Measurements from ENCODE around the gene SH3BP1.

SH3BP1 gene

DNA sequence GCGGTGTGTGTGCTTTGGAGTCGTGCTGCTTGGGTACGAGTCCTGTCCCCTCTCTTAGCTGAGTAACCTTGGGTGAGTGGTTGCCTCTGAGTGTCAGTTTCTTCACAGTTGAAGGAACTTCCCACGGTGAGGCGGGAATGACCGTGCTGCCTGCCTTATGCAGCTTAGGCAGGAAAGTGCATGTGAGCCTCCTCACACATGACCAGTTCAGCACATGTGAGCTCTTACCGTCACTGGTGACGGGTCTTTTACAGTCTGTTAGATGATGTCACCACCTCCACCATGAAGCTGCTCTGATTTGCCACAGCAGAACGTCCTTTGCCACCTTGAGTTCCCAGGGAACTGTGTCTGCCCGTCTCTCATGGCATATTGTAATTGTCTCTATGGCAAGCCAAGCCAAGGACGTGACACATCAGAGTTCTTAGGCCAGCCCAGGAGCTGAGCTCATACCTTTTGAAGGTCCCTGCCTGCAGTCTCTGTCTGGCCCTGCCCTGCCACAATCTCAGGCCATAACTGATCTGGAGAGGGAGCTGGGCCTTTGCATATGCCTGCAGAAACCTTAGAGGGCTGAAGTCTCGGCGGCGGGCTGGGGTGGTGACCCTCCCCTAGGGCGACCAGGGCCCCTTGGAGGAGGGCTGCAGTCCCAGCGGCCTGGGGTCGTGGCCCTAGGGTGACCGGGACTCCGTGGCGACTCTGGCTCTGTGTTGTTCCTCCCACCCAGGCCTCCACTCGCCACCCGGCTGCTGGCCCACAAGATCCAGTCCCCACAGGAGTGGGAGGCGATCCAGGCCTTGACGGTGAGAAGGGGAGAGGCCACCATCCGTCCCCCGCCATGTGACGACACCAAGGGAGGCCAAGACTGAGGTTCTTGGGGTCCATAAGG is 23.0 kb upstream of the SH3BP1 start:
- peak; percentile 46 to 68 (median 47) for DNase-seq

DNA sequence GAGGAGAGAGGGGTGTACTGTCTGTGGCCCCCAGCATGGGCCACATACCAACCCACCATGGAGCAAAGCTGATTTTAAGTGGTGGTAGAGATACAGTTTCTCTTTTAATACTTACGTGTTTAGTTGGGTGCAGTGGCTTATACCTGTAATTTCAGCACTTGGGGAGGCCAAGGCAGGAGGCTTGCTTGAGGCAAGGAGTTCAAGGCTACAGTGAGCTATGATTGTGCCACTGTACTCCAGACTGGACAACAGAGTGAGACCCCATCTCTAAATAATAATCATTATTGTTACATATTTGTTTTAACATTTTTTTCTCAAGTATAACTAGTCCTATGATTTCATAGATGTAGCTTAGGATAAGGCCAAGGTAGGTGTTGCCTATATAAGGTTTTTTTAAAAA is 22.0 kb upstream of the SH3BP1 start:
- DNase-seq: no peak

DNA sequence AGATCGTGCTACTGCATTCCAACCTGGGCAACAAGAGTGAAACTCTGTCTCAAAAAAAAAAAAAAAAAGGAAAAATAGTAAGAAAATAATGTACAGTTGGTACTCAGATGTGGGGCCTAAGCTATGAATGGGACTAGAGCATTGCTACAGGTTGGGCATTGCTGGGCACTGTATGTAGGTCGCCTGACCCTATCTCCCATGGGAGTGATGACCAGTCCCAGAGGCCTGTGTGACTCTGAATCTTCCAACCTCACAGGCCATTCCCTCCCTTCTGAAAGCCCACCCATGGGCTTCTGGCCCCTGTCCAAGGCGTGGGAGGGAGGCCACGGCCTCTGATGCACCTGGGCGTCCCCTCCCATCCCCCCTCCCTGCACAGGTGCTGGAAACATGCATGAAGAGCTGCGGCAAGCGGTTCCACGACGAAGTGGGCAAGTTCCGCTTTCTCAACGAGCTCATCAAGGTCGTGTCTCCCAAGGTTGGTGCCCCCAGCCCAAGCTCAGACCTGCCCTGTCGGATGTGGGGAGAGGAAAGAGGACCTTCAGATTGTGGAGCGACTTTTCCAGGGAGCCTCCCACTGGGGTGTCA is 21.3 kb upstream of the SH3BP1 start:
- no peak for DNase-seq

DNA sequence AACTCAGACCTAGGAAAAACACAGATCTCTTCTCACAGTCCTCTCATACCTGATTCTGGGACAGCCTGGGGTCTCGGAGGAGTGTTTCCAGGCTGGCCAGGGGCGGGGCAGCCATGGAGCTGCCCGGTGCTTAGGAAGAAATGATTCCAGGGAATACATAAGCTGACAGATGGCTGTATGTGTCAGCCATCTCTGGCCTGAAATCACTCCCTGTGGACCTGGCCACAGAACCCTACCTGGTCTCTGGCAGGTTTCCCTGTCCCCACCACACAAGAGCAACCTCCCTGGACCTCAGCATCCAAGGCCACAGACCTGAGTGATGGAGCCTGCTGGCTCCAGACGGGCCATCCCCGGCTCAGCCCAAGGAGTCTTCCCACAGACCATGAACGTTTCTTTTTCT is 20.8 kb upstream of the SH3BP1 start:
- no peak for DNase-seq

DNA sequence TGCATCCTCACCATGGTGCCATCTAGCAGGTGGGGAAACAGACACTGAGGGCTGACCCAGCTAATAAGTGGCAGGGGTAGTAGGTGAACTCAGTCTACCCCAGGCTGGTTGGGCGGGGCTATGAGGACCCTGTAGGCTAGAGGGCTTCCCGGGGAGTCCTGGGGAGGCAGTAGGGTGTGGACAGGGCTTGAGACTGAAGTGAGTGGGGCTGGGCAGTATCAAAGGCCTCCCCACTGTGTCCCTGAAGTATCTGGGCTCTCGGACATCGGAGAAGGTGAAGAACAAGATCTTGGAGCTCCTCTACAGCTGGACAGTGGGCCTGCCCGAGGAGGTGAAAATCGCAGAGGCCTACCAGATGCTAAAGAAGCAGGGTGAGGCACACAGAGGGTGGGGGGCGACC is 19.5 kb upstream of the SH3BP1 start:
- no peak for DNase-seq

DNA sequence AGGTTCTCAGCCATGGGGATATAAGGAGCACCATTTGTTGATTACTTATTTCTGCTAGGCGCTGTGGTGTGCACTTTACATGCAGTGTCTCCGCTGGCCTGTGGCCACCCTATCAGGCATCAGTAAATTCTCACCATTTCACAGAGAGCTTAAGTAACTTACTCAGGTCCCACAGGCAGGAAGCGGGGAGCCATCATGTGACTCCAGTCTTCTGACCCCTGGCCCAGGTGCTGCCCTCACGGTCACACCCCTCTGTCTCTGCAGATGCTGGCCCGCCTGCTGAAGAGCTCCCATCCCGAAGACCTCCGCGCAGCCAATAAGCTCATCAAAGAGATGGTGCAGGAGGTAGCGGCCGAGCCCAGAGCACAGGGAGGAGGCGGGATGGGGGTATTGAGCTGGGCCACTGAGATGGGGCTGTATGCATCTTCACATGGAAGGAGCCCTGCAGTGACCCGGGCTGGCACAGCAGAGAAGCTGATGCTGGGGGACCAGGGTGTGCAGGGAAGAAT is 18.1 kb upstream of the SH3BP1 start:
- no peak for DNase-seq

DNA sequence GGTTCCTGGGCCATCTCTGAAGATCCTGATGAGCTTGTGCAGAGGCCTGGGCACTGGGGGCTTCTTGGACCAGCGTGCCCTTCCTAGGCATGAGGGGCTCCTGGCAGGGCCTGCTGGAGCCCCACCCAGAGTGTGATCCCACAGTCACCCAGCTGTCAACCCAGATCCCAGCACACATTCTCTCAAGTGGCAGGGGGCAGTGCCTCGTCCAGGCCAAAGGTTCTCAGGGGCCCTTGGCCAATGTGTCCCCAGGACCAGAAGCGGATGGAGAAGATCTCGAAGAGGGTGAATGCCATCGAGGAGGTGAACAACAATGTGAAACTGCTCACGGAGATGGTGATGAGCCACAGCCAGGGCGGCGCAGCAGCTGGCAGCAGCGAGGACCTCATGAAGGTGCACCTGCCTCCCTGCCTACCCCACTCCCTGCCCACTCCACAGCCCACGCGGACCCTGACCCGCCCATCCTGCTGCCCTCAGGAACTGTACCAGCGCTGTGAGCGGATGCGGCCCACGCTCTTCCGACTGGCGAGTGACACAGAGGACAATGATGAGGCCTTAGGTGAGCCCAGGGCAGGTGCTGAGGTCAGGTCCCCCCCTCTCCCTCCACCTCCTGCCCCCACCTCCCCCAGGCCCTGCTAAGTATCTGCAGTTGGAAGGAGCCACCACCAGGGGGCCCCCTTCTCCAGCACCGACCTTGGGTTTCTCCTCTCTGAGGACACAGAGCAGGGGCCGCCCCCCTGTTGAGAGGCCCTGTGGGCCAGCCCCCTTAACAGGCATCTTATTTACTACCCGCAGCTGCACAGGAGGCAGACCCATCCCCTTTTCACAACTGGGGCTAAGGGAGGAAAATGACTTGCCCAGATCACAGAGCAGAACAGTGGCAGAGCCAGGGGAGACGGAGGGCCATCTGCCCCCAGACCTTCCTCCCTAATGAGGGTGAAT is 16.1 kb upstream of the SH3BP1 start:
- peak; percentile 68 to 80 (median 71) for DNase-seq

DNA sequence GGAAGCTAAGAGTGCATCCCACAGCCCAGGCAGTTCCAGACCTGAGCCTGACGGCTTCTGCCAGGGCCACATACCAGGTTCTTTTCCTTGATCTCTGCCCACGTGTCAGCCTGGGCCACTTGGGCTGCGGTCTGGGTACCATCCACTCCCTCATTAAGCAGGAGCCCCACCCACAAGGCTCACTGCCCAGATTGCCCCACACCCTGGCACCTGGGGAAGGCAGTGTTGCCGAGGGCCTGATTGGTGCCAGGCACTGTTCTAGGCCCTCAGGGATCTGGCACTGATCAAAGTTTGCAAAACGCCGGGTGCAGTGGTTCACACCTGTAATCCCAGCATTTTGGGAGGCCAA is 15.5 kb upstream of the SH3BP1 start:
- DNase-seq: no peak

DNA sequence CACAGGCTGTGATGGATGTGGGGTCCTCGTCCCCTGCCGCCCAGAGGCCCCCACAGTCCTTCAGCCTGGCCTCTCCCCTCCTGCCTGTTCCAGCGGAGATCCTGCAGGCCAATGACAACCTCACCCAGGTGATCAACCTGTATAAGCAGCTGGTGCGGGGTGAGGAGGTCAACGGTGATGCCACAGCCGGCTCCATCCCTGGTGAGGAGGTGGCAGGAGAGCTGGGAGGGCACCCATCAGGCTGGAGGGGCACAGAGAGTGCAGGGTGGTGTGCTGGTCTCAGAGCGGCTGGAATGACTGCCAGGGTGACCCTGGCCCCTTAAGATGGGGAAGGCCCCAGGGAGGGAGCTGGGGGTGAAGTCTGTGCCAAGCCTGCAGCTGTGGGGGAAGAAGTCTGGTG is 14.6 kb upstream of the SH3BP1 start:
- DNase-seq: no peak

DNA sequence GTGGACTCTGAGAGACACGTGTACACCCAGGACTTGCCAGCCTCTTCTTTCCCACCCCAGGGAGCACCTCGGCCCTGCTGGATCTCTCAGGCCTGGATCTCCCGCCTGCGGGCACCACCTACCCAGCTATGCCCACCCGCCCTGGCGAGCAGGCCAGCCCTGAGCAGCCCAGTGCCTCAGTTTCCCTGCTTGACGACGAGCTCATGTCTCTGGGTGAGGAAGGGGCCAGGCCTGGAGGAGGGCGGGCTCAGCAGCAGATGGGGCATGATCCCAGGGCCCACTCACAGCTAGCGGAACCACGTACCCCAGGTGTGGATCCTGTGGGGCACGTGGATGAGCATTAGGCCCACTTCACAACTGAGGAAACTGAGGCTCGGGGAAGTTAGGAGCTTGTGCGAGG is 13.7 kb upstream of the SH3BP1 start:
- DNase-seq: no peak

DNA sequence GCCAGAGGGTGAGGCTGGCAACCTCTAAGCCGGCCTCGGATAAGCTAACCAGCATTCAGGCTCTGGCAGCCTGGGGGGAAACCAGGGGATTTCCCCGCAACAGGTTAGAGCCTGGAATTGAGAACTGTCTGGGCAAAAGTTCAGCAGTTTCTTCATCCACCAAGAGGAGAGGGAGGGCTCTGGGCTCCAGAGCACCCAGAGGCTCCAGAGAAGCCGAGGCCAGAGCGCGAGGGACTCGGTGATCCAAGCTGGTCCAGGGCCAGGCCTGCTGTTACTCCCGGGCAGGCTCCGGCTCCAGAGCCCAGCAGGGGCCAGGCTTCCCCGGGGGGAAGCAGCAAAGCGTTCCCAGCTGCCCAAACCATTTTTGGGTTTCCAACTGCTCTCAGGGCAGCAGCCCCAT is 13.3 kb upstream of the SH3BP1 start:
- DNase-seq: peak; percentile 28 to 54 (median 50)

DNA sequence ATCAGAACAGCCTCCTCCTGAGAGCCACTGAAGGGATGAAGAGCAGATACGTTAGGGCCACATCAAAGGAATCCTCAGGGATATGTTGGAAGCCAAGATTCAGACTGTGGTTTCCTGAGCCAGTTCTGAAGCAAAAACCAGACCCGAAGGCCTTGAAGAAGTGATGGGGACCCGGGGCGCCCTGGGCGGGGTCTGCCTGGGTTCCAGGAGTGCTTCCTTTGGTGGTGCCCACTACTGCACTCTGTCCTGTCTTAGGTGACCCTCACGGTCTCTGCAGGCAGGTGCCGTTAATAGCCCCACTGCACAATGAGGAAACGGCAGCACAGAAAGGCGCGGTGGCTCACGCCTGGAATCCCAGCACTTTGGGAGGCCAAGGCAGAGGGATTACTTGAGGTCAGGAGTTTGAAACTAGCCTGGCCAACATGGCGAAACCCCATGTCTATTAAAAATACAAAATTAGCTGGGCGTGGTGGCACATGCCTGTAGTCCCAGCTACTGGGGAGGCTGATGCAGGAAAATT is 12.9 kb upstream of the SH3BP1 start:
- no peak for DNase-seq

DNA sequence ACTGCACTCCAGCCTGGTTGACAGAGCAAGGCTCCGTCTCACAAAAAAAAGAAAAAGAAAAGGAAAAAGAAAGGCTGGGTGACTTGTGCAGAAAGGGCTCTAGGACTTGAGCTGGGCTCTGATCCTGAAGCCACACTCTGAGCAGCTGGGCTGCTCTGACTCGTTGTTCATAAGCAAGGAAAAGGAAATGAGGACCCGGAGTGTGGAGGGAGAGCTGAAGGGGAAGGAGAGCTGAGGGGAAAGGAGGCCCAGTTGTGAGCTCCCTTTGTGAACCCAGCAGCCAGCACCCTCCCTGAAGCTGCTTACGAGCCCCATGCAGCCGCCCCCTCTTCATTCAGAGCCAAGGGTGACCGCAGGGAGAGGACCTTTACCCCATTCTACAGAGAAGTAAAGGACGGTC is 12.3 kb upstream of the SH3BP1 start:
- peak; percentile 37 to 39 (median 37) for DNase-seq

DNA sequence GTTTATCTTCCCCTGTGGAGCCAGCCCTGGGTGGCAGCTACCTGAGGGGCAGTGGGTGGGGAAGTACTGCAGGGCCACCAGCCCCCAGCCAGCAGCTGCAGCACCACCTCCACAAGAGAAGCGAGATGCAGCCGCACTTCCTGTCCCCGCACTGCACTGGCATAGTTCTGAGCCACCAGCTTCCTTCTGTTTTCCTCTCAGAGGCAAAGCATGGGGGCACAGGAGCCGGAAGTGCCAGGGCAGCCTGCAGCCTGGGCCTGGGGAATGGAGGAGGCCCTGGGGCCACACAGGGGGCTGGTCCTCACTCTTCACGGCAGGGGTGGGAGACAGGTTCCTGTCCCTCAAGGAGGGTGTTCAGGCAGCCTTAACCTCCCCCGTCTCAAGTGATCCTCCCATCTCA is 11.9 kb upstream of the SH3BP1 start:
- DNase-seq: peak; percentile 39 to 45 (median 39)

DNA sequence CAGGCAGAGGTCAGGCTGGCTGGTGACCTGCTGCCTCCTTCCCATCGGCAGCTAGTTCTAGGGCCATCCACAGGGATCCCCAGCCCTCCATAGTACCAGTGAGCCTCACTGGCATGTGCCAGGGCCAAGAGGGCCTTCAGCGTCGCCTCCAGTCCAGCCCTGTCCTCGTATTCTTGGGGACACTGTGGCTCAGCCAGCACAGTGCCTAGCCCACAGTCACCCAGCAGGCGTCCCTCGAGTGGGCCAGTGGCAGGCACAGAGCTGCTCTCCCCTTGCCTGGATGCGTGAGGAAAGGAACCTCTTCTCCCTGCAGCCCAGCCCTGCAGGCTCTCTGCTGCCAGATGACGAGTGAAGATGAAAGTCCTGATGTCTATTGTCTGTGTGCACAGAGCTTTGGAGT is 10.6 kb upstream of the SH3BP1 start:
- DNase-seq: no peak

DNA sequence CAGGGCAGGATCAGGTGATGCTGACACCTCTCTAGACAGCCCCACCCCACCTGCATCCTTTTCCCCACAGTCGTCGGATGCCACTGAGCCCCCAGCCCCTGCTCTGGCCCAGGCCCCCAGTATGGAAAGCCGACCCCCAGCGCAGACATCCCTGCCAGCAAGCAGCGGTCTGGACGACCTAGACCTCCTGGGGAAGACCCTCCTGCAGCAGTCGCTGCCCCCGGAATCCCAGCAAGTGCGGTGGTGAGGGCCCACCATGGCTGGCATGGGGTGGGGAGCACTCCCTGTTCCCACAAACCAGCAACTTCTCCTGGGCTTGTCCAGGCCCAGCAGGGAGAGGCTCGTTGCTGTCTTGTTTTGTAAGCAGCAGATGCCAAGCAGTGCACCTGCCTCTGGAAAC is 9.5 kb upstream of the SH3BP1 start:
- DNase-seq: no peak

DNA sequence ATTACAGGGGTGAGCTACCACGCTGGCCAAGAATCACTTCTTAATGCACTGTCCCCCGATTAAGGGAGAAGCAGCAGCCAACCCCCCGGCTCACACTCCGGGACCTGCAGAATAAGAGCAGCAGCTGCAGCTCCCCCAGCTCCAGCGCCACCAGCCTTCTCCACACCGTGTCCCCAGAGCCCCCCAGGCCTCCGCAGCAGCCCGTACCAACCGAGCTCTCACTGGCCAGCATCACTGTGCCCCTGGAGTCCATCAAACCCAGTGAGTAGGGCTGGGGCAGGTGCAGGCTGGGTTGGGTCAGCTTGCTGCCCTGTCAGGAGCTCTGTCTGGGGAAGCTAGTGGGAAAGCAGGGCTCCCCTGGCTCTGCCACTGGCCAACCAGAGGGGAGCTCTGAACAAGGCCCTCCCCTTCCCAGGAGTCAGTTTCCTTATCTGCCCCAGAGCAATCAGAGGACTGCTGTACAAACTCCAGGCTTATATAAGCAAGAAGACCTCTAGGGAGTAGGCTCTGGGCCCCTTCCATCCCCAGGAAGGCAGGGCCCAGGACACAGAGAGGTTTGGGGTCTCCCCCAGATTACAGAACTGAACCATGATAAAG is 8.5 kb upstream of the SH3BP1 start:
- no peak for DNase-seq

DNA sequence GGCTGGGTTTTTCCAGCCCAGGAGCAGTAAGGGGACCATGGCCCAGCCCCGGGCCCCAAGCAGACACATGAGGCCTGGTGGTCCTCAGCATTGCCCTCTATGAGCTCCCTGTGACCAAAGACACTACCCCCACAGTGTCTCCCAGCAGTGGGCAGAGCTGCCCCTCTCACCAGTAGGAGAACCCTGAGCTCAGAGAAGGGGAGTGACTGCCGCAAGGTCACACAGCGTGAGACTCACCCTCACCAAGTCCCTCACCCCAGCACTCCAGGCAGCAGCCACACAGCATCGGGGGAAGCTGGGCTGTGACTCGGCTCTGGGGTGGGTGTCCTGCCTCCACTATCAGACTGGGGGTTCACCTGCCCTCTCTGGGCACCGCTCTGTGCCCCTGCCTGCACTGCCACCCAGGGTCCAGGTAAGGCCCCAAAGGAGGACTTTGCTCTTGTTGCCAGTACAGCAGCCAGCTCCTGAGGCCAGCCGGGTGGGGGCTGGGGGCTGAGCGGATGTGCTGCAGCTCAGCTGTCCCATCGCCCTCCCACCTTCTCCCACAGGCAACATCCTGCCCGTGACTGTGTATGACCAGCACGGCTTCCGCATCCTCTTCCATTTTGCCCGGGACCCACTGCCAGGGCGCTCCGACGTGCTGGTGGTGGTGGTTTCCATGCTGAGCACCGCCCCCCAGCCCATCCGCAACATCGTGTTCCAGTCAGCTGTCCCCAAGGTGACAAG is 7.9 kb upstream of the SH3BP1 start:
- DNase-seq: peak in 1 of 3 donors; percentile 33

DNA sequence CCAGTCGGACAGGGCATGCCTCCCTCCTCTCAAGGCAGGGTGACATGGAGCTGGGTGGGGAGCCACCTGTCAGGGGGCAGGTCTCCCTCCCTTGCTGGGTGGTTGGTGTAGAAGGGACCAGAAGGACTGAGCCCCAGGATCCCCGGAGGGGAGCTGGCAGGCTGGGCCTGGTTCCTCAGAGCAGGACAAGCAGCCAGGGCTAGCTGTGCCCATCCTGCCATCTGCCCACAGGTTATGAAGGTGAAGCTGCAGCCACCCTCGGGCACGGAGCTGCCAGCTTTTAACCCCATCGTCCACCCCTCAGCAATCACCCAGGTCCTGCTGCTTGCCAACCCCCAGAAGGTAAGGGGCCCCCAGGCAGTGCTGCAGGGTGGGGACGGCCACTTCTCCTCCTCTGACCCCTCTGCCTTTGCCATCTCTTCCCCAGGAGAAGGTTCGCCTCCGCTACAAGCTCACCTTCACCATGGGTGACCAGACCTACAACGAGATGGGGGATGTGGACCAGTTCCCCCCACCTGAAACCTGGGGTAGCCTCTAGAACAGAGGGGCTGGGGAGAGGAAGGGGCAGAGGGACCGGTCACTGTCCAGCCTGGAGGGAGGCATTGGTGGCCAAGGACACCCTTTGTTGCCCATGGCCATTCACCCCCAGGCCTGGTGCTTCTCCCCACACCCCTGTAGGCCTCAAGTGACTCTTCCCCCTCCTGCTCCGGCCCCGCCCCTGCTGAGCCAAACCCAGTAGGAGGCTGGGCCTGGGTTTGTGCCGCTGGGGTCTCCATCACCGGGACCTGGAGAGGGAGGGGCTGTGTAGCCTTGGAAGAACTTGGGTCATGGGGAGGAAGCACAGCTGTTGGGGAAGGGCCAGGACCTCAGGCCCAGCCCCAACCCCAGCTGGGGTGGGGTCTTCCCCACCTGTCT is 7.0 kb upstream of the SH3BP1 start:
- DNase-seq: peak in 1 of 3 donors; percentile 30

DNA sequence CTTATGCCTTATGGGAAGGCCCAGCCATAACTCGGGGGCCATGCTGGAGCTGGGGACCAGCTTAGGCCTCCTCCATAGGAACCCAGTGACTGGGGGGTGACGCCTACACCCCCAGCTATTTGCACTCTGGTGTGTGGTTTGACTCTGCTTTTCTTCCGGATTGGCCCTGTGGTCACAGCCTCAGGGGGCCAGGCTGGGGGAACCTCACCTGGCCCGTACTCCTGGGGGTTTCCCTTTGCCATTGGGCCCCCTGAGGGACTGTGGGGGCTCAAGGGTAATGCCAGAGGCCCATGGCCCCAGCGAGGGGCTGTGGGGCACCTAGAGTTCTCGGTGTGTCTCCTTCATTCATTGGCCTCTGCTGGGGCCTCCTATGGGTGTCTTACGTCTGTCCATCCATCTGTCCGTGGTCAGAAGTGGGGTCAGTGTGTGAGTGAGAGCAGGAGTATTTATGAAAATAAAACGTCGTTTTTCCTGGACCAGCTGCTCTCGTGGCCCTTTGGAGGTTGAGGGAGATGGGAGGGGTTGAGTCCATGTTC is 6.3 kb upstream of the SH3BP1 start:
- no peak for DNase-seq
